RPMI8226 (cell line): ENCODE results near the gene FYB1.

ENCODE experiments used
- DNase-seq: peaks from one replicate; pipeline ENCODE4 v3.0.0-alpha.2; 2015

Gene FYB1

DNA sequence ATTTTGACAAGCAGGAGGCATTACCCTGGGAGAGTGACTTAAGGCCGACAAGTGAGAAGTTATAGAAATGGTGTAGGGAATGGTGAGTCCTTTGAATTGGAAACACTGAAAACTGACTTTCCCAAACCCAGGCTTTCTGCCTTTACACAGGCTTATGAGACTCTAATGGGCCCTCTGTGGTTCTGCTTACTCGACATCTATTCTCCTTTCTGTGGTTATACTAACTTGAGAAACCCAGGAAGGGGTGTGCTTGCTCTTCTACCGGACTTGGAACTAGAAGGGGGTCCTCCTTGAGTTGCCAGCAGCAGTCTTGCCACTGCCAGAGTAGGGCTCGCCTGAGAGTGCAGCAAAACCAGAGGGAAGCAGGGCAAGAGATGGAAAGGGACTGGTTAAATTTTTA, 63.3 kb downstream of the FYB1 start:
- no peak for DNase-seq

DNA sequence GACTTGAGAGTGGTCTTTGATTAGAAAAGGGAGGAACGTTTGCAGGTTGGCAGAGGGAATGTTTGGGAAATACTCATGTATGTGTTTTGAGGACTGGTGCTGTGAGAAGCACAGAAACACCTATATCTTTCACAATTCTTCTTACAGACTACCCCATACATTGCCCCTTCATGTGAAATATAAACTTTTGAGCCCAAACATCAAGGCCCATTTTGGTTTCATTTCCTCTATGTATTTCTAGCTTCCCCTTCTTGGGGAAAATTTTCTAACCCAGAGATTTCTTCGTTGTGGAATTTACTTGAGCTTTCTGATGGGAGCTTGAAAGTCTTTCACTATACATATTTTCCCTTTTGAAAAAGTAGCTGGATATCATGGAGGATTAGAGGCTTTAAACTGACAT, 67.6 kb downstream of the FYB1 start:
- DNase-seq, result no peak

DNA sequence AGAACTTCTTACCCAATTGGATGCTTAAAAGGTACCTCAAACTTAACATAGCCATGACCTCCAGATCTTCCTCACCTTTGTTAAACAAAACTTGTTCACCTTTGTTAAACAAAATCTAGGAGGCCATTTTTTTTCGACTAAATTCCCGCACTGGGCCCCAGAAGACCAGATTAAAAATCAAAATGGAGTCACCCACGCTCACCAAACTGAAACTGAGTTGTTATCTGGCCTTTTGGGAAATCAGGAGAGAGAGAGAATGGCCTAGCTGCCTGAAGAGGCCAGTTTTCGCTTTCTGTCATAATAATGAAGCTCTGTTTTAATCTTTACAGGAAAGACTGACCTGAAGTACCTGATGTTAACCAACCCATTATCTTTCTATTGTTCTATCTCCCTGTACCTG, 69.4 kb downstream of the FYB1 start:
- no peak for DNase-seq

DNA sequence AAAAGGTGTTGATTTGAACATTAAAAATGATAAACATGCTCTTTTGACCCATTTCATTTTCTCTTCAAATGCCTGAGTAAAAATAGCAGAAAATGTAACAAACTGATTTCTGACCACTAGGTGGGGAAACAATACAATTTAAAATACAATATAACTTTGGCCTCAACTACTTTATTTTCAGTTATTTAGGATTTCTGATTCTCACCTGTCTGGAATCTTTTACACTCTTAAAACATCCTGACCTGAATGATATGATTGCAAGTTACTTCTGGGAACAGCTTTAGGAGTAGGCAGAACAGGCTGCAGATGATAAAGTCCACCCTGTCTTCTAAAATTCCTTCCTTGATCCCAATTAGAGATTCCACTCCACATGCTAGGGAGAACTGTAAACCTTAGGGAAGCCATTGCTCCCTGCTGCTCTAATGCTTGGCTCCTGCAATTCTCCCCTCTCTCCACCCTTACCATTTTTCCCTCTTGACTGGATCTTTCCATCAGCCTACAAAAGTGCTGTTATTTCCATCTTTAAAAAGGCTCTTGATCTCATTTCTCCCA, 70.3 kb downstream of the FYB1 start:
- DNase-seq, result peak; percentile 5

DNA sequence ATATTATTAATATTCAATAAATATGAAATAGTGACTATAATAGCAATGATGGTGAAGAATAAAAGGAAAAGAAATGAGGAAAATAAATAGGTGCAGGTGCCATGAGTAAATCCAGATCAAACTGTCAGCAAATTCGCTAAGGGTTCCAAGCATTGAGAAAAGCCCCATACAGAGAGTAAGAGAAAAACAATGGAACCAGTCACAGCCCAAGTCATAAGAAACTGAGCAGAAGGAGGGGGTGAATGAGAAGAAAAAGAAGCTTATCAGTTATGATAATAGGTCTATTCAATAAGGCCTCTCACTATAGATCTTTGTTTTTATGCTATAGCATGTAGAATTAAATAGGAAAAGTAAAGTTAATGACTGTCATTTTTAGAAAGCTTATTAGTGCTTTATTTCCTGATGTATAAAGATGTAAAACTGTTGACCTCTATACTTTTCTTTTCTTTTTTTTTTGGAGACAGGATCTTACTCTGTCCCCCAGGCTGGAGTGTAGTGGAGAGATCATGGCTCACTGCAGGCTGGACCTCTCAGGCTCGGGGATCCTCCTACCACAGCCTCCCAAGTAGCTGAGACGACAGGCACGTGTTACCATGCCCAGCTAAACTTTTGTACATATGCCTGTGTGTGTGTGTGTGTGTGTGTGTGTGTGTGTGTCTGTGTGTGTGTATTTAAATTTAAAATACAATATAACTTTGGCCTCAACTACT, 72.4 kb downstream of the FYB1 start:
- no peak for DNase-seq

DNA sequence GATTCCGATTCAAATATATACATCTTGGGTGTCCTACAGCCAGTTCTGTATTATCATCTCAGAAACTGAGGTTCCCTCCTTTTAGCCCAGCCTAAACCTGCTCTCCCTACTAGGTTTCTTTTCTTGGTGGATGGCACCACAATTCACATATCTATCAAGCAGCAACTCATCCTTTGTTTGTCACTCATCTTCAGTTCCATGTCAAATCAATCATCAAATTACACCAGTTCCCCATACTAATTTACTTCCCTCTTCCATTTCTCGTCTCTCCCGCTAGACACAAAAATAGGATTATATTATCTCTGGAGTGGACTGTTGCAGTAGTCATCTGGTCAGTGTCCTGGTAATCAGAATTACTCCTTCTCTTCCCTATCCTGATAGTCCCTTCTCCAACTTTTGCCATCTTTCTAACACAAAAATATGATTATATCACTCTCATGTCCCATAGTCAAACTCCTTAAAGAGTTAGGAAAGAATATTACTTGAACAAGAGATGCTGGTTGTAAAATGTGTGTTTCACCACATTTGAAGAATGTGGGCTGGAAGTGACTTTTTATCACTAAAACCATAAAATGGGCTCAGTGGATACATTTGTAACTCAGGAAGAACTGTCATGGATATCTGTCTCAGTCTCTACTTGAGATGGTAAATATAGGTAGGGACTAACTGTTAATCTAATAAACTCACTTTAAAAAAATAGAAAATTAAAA, 76.1 kb downstream of the FYB1 start:
- DNase-seq, result no peak

DNA sequence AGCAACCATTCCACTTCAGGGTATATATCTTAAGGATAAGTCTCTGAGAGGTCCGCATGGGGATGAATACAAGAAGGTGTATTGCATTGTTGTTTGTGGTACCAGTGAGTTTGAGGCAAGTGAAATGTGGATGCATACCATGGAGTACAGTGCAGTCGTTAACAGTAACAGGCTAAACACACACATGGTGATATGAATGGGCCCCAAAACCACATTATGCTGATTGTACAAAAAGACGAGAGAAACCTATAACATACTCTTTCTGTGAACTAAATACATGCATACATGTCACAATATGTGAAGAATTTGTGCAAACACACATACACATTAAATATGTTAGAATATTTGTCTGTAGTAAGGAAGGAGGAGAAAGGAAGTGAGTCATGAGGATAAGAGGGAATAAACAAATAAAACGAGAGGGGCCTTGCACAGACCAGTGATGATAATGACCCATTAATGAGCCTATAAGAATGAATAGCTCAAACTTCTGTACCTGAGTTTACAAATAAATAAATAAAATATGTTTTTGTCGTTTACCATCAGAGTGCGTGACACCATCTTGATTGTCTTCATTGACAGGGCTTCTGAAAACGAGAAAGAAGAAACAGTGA, 78.7 kb downstream of the FYB1 start:
- no peak for DNase-seq

DNA sequence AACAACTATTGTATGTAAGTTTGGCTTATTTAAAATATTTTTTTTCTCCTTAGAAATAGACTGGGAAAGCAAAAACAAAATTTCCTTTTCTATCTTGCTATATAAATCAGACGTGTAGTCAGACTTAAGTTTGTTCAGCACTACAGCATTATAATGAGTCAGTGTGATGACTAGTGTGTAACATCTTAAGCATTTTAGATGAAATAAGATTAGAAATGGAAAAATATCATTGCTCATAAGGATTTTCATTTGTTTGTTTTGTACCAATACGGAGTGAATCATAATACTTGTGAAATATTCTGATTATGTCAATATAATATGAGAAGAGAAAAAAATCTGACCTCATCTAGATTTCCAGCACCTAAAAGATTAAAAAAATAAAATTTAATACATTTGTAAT, 80.5 kb downstream of the FYB1 start:
- no peak for DNase-seq

DNA sequence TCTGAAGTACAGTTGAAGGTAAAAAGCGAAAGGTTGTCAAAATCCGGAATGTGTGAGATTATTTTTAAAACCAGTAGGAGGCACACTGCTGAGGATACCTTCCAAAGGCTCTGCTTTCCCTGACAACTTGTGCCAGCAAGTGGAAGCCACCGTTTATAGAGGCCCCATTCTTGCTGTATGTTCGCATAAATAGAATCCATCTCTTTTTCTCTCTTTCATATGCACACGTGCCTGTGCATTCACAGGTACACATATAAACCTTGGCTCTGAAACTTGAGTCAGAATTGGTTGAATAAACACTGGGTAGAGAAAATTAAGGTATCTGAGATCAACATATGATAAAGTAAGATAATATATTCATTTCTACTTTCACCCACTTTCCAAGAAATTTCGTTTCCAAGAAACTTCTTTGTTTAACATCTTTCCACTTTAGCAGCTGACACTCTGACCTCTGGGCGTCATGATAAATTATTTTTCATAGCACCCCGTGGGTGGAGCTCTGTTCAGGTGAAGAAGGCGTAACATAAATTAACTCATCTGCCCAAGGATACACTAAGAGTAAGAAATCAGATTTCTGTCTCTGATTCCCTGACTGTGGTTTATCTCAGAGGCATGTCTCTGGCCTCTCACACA, 81.4 kb downstream of the FYB1 start:
- DNase-seq, result no peak

DNA sequence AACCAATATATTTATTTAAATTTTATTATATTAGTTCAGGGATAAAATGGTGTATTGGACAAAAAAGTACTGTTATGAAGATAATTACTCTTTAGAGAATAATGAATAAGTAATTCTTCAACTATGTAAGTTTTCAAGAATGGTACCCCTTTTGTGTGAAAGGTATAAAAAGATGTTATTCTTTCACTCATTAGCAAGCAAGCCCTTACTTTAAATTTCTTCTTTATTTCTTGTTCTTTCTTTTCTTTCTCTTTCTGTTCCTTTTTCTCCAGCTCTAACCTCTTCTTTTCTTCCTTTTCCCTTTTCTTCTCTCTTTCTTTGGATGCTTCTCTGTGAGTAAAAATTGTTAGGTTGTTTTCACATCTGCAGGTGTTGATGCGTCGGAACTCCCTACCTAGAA, 82.0 kb downstream of the FYB1 start:
- DNase-seq, result no peak

DNA sequence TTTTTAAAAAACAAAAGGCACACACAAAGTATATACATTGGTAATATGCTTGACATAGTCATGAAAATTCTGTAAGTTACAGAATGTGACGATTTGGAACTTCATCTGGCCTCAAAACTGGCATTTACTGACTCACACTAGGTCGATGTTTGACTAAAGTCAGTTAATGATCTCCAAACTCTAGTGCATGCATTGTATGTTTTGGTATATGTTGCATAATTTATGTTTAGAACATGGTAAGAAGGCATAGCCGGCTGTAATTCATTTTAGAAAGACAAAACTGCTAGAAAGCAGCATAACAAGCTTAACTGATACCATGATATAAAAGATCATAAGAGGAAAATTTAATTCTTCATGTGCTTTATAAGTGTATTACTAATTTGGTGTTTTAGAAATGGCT, 86.6 kb downstream of the FYB1 start:
- DNase-seq, result no peak

DNA sequence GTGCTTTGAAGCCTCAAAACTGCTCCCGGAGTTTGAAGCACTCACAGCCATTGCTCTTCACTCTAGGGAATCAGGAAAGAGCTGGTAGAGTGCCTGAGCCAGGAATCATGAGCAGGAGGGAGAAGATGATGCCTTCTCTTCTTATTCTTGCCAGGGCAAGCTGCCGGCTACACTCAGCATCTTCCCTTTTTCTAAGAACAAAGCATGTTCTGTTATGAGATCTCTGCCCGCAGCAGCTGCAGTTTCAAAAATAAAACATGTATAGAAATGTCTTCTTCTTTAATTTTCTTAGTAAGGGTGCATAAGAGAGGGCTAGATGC, 87.3 kb downstream of the FYB1 start:
- no peak for DNase-seq

DNA sequence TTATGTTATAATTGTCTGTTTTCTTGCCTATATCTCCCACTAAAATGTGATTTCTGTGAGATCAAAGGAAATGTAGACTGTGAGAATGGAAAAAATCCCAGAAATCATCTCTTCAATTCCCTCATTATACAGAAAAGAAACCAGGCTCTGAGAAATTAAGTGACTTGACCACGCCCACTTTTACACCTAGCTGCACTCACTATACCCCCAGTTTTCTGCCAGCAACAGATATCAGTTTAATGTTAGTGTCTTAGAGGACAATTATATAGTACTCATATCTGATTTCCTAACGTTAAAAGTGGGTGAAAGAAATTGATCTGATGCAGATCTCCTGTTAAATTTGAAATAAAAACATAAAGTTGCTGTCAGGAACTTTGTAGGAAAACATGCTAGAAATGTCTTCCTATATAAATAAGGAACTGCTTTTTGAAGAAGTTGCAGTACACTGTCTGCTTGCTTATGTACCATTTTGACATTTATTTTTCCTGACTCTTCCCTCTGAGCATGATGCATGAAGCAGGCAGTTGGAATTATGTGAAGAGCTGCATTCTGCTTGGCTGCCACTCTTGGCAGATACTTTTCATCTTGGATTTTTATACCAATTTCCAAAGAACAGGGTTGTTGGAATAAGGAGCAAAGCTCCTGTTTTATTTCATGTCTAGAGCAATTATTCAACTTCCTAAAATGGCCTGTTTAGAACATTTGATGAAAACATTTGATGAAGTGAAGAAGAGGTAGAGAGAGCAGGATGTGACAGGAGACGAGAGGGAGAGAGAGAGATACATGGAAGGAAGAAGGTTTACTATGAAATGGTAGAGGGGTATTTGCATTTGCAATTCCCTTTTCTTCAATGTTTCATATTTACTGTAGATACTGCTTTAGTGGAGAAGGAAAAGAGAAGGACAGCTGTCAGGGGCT, 87.9 kb downstream of the FYB1 start:
- DNase-seq, result no peak

DNA sequence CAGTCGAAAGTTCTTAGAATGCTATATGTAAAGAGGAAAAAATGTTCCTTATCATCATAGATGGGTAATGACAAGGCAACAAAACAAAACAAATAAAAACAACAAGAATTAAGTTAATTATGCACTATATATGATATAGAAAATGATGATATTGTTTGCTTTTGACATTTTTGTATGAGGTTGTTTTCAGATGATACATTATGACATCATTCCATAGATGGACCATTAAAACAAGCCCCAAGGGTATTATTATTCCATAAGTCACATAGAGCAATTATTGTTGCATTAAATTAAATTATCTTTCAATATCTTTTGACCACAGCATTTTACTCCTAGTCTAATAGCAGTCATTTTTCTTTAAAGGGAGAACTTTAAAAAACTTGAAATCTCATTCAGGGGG, 88.6 kb downstream of the FYB1 start:
- DNase-seq, result no peak

DNA sequence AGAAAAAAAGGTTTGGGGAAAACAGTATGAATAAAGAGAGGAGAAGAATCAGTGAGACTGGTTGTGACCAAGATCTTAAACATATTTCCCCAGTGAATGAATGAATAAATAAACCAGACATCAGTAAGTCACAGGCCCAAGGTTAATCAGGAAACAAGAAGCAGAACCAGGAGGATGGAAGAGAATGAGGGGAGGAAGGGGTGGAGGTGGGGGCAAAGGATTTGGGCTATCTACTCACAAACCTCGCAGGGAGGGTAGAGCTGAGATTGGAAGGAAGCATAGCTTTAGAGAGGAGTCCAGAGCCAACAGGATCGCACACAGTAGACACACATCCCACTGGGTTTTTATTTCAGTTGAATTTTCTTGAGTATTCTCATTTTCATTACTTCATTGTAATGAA, 97.4 kb downstream of the FYB1 start:
- DNase-seq, result no peak

DNA sequence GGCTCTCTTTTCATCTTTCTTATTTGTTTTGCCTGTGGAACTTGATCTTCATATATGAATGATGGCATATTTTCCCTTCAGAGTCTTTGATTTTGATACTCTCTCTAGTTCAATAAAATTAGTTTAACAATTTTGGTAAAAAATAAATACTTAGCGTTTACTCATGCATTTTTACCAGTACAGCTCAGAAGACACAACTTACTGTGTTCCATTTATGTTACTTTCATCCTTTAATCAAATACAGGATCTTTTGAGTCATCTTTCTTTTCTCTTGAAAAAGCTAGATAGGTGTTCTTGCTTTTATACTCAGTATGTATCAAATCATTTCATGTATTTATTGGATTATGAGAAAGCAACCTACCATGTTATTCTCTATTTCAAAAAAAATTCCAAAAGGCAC, 98.0 kb downstream of the FYB1 start:
- no peak for DNase-seq

DNA sequence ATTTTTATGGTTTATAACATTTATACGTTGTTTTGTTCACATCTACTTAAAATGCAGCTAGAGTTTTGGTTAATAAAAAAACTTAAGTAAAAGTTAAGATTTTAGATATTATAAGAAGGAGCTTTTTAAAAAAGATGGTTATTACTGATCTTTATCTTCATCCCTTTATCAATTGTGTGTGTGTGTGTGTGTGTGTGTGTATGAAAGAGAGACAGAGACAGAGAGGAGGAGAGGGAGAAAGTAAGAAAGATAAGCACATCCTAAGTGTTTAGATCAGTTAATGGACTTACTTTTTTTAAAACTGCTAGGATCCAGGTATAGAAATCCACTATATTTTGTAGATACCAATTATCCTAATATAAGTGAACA, 99.3 kb downstream of the FYB1 start:
- no peak for DNase-seq

DNA sequence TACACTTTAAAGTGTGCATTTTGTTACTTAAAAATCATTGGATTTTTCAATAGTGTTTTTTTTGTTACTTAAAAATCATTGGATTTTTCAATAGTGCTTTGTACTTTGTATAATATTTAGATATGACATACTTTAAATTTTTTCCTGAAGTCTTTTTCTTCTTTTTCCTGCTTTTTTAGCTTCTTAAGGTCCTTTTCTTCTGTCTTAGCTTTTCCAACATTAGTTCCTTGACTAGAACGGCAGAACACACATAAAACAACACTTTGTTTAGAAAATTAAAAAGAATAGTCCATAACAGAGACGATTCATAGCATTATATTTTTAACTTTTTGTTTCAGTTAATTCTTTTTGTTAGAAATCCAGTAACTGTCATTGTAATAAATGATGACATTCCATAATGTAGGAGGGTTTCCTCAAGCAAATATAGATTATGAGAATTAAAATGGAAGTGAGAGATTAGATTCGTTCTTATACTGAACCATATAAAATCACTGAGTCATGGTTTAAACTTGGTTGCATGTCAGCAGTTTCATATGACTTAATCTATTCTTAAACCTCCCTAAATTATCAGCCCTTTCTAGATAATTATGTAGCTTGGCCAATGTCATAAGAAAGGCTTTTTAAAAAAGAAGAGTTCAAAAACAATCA, 99.8 kb downstream of the FYB1 start:
- no peak for DNase-seq

DNA sequence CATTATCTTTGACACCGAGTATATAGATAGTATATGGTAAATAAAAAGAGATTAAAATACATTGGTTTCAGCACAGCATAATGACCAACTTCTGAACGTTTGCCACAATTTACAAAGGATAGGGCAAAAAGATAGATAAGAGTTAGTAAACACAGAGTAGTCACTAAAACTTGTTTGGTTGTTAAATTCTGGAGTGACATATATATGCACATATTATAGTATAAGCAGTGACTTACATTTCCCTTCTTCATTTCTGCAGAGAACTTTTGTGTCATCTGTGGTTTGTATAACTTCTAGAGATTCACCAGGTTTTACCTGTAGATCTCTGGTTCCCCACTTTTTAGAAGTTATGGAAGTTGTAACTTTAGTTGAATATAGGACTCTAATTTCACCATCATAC, 100.7 kb downstream of the FYB1 start:
- DNase-seq, result no peak

DNA sequence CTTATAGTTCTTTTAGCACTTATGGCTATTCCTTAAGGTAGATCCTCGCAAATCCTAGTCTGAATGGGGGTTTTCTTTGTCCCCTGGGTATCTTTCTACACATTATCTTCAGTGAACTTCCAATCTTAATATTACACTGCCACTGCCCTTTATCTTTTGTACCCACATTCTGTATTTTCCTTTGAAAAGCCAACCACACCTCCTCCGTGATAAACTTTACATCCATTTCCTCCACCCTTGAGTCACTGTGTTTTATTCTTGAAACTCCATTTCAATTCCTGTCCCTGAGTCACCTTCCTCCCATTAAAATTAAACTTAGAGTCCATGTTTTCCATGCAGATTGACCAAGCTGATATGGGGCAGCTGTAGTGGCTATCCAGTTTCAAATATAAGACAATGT, 102.0 kb downstream of the FYB1 start:
- DNase-seq, result no peak

DNA sequence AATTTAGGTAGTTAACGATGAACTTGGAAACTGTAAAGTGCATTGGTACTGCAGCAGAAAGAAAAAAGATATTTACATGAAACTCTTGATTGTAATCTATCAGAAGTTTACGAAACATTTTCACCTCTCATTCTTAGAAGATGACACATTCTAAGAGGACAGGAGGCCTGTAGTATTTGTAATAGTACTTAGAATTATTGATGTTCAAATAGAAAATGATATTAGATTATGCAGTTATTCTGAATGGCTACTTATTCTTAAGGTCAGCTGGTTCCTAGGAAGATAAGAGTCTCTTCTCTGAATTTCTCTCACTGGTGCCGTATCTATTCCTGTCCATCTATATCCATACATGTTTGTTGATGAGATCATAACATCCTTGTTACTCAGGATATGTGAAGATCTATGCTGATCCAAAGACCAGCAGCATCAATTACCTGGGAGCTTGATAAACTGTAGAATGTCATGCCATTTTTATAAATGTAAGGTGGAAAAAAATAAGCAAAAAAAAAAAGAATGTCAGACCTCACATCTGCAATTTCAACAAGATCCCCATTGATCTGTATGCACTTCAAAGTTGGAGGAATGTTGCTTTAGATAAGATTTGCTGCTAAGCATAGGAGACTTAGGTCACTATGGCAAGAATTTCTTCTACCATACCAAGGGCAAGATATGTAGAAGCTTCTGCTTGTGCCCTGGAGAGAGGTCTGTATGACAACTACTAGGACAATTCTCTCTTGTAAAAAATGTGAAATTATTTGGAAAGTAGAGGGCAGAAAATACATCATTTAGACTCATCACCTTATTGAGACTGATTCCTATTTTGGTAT, 102.8 kb downstream of the FYB1 start:
- no peak for DNase-seq
